NCI-H1694 (cell line): ENCODE measurements around the gene SDC4.
A peak's percentile ranks its signal among the peaks of the same experiment; 100 is the strongest.

ENCODE experiments used
- DNase-seq: peaks from one replicate; lab custom pipeline; 2025; lab: John Stamatoyannopoulos, UW

Gene SDC4

GRCh38 chr20:45318948-45319347 lies 29.3 kb downstream of the SDC4 start:
- DNase-seq: no peak

GRCh38 chr20:45318386-45318939 lies 29.8 kb downstream of the SDC4 start:
- DNase-seq: no peak

DNA sequence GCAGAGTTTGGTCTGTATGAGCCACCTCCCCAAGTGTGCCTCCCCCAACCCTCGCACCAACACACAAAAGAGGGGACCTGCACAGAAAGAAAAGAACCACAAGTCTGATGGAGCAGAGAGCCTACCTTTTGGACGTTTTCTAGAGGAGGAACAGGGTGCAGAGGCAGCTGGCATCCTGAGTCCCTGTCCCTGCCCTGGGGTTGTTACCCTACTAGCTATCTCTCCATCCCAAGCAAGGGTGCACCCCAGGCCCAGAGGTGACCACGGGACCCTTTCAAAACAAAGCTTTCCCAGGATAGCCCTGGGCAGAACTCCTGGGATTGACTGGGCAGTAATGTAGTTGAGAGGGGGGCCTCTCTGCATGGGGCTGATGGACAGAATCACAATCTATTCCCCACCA lies 30.4 kb downstream of the SDC4 start:
- DNase-seq: no peak

GRCh38 chr20:45316150-45317080 lies 31.8 kb downstream of the SDC4 start:
- no peak for DNase-seq

GRCh38 chr20:45315672-45316071 lies 32.6 kb downstream of the SDC4 start:
- DNase-seq: no peak

DNA sequence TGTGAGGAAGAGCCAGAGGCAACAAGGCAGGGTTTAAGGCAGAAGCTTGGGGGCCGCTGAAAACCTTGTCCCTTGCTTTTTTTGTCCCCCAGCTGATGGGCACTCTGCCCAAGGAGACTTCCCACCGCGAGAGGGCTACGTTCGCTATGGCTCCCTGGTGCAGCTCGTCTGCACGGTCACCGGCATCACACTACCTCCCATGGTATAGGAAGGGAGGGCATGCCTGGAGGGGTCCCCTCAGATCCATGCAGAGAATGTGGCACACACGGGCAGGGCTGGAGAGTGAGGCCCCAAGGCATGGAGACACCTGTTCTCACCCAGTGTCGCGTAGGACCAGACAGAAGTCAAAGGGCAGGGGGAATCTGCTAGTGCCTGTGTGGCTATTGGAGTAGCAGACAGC lies 34.3 kb downstream of the SDC4 start:
- no peak for DNase-seq

- DNase-seq: no peak
These were observed 35.0 kb downstream of the SDC4 start for GRCh38 chr20:45313065-45313695.

DNA sequence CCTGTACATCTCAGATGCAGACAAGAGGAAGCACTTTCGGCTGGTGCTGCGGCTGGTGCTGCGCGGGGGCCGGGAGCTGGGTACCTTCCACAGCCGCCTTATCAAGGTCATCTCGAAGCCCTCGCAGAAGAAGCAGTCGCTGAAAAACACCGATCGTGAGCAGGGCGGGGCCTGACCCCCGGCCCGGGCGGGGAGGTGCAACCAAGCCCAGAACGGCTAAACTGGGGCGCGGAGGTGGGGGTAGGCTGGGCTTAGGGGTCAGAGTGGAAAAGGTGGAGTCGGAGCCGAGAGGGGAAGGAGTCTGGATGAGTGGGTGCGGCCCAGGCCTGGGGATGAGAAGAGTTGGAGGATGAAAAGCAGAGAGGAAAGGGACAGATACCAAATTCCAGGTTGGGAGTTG lies 36.0 kb downstream of the SDC4 start:
- DNase-seq: no peak

DNA sequence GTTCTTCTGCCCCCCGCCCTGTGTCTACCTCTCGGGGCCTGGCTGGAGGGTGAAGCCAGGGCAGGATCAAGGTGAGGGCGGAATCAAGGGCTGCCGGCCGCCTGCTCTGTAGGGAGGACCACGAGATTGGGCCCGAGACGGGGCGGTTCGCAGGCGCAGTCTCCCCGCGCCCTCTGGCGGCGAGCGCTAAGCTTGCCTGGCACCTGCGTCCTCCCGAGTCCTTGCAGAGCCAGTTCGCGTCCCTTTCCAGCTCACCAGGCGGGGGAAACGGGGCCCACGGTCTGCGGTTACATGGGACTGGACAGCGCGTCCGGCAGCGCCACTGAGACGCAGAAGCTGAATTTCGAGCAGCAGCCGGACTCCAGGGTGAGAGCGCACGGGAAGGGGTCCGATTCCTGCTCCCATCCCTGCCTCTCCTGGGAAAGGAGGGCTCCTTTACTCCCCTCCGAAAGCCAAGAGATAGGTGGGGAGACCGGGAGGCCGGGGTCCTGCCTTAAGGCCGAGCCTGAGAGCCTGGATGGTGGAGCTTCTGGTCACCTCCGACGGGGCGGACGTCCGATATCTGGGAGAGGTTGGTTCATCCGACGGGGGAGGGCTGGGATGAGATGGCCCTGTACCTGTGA lies 36.5 kb downstream of the SDC4 start:
- peak; percentile 9 for DNase-seq

GRCh38 chr20:45309075-45309474 lies 39.1 kb downstream of the SDC4 start:
- DNase-seq: no peak

GRCh38 chr20:45308117-45308778 lies 40.0 kb downstream of the SDC4 start, which contains the start of gene MATN4:
Gene MATN4 (minus strand): TSS chr20:45308299. CDS start chr20:45305582, 2,717 bp downstream.
- no peak for DNase-seq

GRCh38 chr20:45307076-45307640 lies 41.1 kb downstream of the SDC4 start:
- DNase-seq: no peak

DNA sequence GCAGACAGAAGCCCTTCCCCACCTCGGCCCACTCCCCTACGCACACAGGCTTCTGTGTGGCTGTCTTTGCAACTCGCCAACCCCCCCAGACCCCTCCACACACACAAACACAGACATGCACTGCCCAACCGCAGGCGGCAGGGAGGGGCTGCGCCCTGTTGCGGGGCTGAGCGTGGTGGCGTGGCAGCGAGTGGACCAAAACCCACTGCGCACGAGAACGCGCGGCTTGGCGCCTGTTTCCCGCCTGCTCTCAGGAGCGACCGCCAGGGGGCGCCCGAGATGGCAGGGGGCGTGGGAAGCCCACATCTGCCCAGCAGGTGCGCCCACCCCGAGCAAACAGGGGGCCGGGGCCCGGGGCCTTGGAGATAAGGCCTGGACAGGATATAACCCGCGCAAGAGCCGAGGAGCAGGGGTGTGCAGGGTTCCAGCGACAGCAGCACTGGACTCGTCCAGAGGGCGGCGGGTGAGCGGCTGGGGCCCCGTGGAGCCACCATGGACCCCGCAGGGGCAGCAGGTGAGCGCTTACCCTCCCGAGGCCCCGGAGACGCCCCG lies 41.7 kb downstream of the SDC4 start, which contains the start of gene RBPJL:
RBPJL (plus strand) TSS at position 410 of the 552 bp plus-strand sequence; CDS start at position 493, 83 bp downstream.
- DNase-seq: no peak

DNA sequence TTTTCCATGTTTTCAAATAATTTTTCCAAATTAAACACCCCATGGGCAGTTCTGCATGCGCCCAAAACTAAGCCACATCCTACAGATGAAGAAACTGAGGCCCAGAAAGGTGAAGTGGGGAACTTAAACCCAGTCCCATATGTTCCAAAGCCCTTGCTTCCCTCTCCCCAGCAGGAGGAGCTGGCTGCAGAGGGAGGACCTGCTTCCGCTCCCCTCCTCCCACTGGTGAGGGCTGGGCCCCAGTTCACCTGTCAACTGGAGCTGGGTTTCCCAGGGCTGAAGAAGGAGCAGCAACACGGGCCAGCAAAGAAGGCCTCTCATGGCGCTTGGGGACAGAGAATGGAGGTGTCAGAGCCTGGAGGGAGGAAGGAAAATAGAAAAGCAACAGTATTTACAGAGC lies 43.0 kb downstream of the SDC4 start:
- no peak for DNase-seq

DNA sequence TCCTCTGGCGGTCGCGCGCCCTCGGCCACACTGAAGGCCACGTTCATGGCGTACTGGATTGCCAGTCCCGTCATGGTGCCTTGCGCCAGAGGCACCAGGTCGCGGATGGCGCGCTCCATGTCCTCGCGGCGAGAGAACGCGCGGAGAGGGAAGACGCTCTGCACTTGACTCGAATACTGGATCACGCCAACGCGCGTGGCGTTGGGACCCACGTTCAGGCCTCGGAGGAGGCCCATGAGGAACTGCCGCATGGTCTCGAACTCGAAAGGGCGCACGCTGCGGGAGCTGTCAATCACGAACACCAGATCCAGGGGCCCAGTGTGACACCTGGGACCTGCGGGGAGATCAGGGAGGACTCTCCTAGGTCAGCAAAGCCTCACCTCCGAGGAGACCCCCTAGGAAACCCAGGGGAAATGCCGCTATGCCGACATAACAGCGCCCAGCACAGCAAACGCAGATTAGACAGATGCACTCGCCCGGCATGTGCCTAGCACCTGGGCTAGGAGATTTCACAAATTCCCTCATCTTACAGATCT lies 43.7 kb downstream of the SDC4 start:
- no peak for DNase-seq

- no peak for DNase-seq
These were observed 44.4 kb downstream of the SDC4 start for GRCh38 chr20:45303586-45304463.

DNA sequence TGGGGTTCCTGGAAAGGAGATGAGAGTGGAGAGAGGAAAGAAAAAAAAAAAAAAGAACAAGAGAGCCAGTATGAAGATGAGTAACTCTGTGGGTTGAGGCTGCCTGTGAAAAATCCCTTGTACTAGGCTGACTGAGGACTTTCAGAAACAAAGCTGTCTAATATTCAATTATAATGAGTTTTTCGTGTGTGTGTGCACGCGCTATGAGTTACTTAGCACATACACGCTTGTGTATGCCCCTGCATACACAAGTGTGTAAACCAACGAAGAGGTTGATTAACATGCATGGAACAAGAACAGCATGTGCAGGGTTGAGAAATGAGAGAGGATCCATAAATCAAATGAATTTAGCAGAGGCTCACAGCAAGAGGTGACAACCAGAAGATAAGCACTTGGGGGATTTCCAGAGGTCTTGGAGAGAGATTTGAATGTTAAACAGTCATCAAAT lies 46.4 kb downstream of the SDC4 start:
- DNase-seq: no peak

- no peak for DNase-seq
These were observed 47.3 kb downstream of the SDC4 start for GRCh38 chr20:45300961-45301360.

DNA sequence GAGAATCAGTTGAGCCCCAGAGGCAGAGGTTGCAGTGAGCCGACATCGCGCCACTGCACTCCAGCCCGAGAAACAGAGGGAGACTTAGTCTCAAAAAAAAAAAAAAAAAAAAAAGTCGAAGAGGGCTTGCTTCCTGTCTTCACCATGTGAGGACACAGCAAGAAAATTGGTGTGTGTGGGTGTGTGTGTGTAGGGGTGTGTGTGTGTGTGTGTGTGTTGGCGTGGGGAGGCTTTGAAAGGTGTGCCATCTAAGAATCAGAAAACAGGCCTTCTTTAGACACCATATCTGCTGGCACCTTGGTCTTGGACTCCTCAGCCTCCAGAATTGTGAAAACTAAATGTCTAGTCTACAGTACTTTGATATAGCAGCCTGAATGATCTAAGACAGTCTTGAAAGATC lies 48.4 kb downstream of the SDC4 start:
- no peak for DNase-seq
